Measurements from ENCODE around the gene TRIP4.

TRIP4 gene

DNA sequence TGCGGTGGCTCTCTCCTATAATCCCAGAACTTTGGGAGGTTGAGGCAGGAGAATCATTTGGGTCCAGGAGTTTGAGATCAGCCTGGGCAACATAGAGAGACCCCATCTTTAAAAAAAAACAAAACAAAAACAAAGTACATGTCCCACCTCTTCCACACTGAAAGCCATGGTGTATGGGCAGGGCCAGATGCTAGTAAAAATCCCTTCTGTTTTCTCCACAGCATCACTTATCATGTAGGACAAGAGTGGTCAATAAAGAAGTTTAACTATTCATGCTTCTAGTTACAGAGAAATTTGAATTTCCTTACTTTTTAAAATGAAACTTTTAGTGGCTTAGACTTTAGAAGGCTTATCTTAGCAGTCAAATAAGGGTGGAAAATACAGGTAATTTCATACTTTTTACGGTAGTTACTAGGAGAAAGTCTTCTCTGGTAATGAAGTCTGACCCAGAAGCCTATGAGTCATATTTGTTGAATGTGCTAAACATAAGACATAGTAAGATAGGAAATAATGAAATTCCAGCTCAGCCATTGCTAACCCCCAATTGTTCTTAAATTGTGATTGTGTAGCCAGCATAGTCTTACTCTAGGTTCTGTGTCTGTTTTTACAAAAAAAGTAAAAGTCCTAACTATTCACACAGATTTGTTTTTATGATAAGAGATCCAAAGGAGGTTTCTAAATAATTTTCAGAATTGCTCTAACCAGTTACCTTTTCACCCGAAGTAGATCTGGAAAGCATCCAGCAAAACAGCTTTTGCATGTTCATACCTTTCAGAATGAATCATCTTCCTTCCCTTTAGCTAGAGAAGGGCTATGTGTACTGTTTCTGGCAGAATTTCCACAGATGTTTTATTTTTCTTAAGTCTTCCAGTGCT, 56.3 kb downstream of the TRIP4 start:
- no peak overlapping the region for H3K23ac ChIP-seq (ENCODE audit: low read length)
- no peaks in the 10 kb centered on the region for H3K36me3 ChIP-seq (ENCODE audit: control insufficient read depth, insufficient read depth, low read length)
- H3K4me3 ChIP-seq (ENCODE audit: low read length), result no peak overlapping the region
- no peak overlapping the region for H3K9ac ChIP-seq (ENCODE audit: low read length)
- H2AK5ac ChIP-seq (ENCODE audit: low read length), result no peak overlapping the region
- H2BK15ac ChIP-seq (replicated peaks; ENCODE audit: low read depth), result no peak overlapping the region
- no peak overlapping the region for H3K27ac ChIP-seq (ENCODE audit: low read depth, low read length)
- H3K56ac ChIP-seq (ENCODE audit: low read length), result no peak overlapping the region
- no peak overlapping the region for H2BK120ac ChIP-seq (ENCODE audit: low read depth, low read length)
- no peak overlapping the region for H4K8ac ChIP-seq (ENCODE audit: low read depth, low read length)
- H3K27me3 ChIP-seq (ENCODE audit: insufficient read depth, low read length, poor library complexity), result no peaks in the 10 kb centered on the region
- no peaks in the 10 kb centered on the region for H3K79me1 ChIP-seq (ENCODE audit: low read length)
- no peak for DNase-seq
- WGBS (ENCODE audit: extremely low coverage, insufficient coverage, low lambda C conversion rate), result no CpG with 5 or more reads among the region's 3 CpGs
- no peak overlapping the region for H3K4ac ChIP-seq (ENCODE audit: low read depth, low read length)
- H3K4me1 ChIP-seq (ENCODE audit: control insufficient read depth, low read depth, low read length), result no peaks in the 10 kb centered on the region
- no peak overlapping the region for H3K4me2 ChIP-seq (ENCODE audit: low read length)
- H3K18ac ChIP-seq (ENCODE audit: low read length), result no peak overlapping the region
- H4K5ac ChIP-seq (ENCODE audit: low read length), result no peak overlapping the region
- no peaks in the 10 kb centered on the region for H3K79me2 ChIP-seq (ENCODE audit: control insufficient read depth, insufficient read depth, low read length)
- H2BK5ac ChIP-seq (ENCODE audit: low read length), result no peak overlapping the region

DNA sequence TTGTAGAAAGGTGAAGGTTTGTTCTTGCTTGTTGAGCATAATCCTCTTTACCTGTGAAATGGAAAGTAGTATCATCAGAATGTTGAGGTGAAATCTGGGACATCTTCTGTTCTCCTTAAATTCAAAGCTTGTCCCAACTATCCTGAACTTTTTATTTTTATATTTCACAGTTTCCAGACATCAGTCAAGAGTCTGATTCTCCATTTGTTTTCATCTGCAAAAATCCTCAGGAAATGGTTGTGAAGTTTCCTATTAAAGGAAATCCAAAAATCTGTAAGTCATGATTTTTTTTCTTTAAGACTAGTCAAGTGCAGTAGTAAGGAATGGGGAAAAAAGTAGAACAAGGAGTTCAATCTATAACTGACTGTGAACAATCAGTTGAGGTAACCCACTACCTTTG, 57.2 kb downstream of the TRIP4 start:
- Histone ChIP-seq H2AK5ac (ENCODE audit: low read length) (no peak overlapping the region), H3K4me2 (ENCODE audit: low read length) (no peak overlapping the region), H3K56ac (ENCODE audit: low read length) (no peak overlapping the region), H3K4me1 (ENCODE audit: control insufficient read depth, low read depth, low read length) (no peaks in the 10 kb centered on the region), H3K23ac (ENCODE audit: low read length) (no peak overlapping the region), H2BK5ac (ENCODE audit: low read length) (no peak overlapping the region), H3K36me3 (ENCODE audit: control insufficient read depth, insufficient read depth, low read length) (no peaks in the 10 kb centered on the region), H4K8ac (ENCODE audit: low read depth, low read length) (no peak overlapping the region), H2BK15ac (replicated peaks; ENCODE audit: low read depth) (no peak overlapping the region), H3K79me1 (ENCODE audit: low read length) (no peaks in the 10 kb centered on the region), H4K5ac (ENCODE audit: low read length) (no peak overlapping the region), H3K27me3 (ENCODE audit: insufficient read depth, low read length, poor library complexity) (no peaks in the 10 kb centered on the region), H3K27ac (ENCODE audit: low read depth, low read length) (no peak overlapping the region), H3K79me2 (ENCODE audit: control insufficient read depth, insufficient read depth, low read length) (no peaks in the 10 kb centered on the region), H3K18ac (ENCODE audit: low read length) (no peak overlapping the region), H3K4ac (ENCODE audit: low read depth, low read length) (no peak overlapping the region), H3K4me3 (ENCODE audit: low read length) (no peak overlapping the region), H3K9ac (ENCODE audit: low read length) (no peak overlapping the region), H2BK120ac (ENCODE audit: low read depth, low read length) (no peak overlapping the region)
- no peak for DNase-seq

DNA sequence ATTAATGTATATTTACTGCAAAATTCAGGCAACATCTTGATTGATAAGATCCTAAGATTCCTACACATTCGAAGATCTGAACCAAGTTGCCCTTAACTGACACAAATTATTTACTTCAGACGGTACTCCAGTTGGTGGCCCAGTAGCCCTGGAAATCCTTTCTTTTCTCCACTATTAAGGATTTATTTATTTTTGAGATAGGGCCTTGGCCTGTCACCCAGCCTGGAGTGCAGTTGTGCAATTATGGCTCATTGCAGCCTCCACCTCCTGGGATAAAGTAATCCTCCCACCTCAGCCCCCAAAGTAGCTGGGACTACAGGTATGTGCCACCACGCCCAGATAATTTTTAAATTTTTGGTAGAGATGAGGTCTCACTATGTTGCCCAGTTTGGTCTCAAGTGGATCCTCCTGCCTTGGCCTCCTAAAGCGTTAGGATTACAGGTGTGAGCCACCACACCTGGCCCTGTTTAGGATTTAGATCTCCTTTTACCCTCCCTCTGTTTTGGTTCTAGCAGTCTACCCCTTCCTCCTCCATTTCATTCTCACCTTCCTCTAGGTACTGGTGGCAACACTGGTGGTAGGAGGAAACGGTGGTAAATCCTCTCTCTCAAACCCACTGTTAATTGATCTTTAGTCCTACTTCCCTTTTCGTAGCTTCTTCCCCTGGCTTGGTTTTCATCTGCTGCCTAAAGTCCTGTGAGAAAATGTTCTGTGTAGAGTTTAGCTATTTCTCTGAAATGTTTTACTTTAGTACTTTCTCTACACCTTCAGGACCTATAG, 60.1 kb downstream of the TRIP4 start:
- Histone ChIP-seq H2AK5ac (ENCODE audit: low read length) (no peak overlapping the region), H3K27ac (ENCODE audit: low read depth, low read length) (no peak overlapping the region), H3K23ac (ENCODE audit: low read length) (no peak overlapping the region), H2BK5ac (ENCODE audit: low read length) (no peak overlapping the region), H4K8ac (ENCODE audit: low read depth, low read length) (no peak overlapping the region), H3K36me3 (ENCODE audit: control insufficient read depth, insufficient read depth, low read length) (no peaks in the 10 kb centered on the region), H3K79me2 (ENCODE audit: control insufficient read depth, insufficient read depth, low read length) (no peaks in the 10 kb centered on the region), H4K5ac (ENCODE audit: low read length) (no peak overlapping the region), H3K27me3 (ENCODE audit: insufficient read depth, low read length, poor library complexity) (no peaks in the 10 kb centered on the region), H3K18ac (ENCODE audit: low read length) (no peak overlapping the region), H3K4me3 (ENCODE audit: low read length) (no peak overlapping the region), H3K4ac (ENCODE audit: low read depth, low read length) (no peak overlapping the region), H3K79me1 (ENCODE audit: low read length) (no peaks in the 10 kb centered on the region), H3K9ac (ENCODE audit: low read length) (no peak overlapping the region), H3K4me1 (ENCODE audit: control insufficient read depth, low read depth, low read length) (no peaks in the 10 kb centered on the region), H3K4me2 (ENCODE audit: low read length) (no peak overlapping the region), H2BK15ac (replicated peaks; ENCODE audit: low read depth) (no peak overlapping the region), H3K56ac (ENCODE audit: low read length) (no peak overlapping the region), H2BK120ac (ENCODE audit: low read depth, low read length) (no peak overlapping the region)
- WGBS (ENCODE audit: extremely low coverage, insufficient coverage, low lambda C conversion rate), result no CpG with 5 or more reads among the region's 6 CpGs
- DNase-seq, result no peak

DNA sequence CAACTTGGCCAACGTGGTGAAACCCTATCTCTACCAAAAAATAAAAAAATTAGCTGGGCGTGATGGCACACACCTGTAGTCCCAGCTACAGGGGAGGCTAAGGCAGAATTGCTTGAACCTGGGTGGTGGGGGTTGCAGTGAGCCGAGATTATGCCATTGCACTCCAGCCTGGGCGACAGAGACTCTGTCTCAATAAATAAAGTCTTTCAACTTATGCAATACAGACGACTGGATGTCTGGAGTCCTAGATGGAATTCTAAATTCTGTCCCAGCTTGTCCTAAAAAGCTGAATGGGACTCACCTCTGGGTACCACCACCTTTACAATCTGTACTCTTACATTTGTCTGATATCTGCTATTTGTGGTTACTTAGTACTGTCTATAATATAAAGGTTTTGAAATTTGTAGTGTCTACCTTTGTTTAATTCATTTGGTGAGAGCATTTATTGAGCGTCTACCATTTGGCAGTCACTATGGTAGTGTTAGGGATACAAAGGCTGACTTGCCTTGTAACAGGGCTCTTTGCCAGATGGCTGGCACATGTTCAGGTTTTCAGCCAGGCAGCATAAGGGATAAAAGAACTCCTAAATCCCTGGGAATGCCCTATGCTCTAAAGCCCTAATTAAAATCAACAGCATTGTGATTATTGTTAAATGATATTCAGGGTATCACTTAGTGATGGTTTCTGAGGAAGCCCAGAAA, 65.5 kb downstream of the TRIP4 start:
- H2BK120ac ChIP-seq (ENCODE audit: low read depth, low read length), result no peak overlapping the region
- no peak overlapping the region for H3K4ac ChIP-seq (ENCODE audit: low read depth, low read length)
- no peak overlapping the region for H3K4me3 ChIP-seq (ENCODE audit: low read length)
- H2BK15ac ChIP-seq (replicated peaks; ENCODE audit: low read depth), result no peak overlapping the region
- no peak overlapping the region for H3K18ac ChIP-seq (ENCODE audit: low read length)
- H3K4me1 ChIP-seq (ENCODE audit: control insufficient read depth, low read depth, low read length), result peaks cover 4% of the 10 kb centered on the region
- no peaks in the 10 kb centered on the region for H3K79me1 ChIP-seq (ENCODE audit: low read length)
- no peak for DNase-seq
- no peak overlapping the region for H3K27ac ChIP-seq (ENCODE audit: low read depth, low read length)
- H3K9ac ChIP-seq (ENCODE audit: low read length), result no peak overlapping the region
- no CpG with 5 or more reads among the region's 6 CpGs for WGBS (ENCODE audit: extremely low coverage, insufficient coverage, low lambda C conversion rate)
- no peaks in the 10 kb centered on the region for H3K79me2 ChIP-seq (ENCODE audit: control insufficient read depth, insufficient read depth, low read length)
- no peaks in the 10 kb centered on the region for H3K27me3 ChIP-seq (ENCODE audit: insufficient read depth, low read length, poor library complexity)
- no peak overlapping the region for H3K4me2 ChIP-seq (ENCODE audit: low read length)
- no peak overlapping the region for H4K5ac ChIP-seq (ENCODE audit: low read length)
- H4K8ac ChIP-seq (ENCODE audit: low read depth, low read length), result no peak overlapping the region
- no peak overlapping the region for H2AK5ac ChIP-seq (ENCODE audit: low read length)
- H3K56ac ChIP-seq (ENCODE audit: low read length), result no peak overlapping the region
- H3K36me3 ChIP-seq (ENCODE audit: control insufficient read depth, insufficient read depth, low read length), result no peaks in the 10 kb centered on the region
- H3K23ac ChIP-seq (ENCODE audit: low read length), result no peak overlapping the region
- no peak overlapping the region for H2BK5ac ChIP-seq (ENCODE audit: low read length)

DNA sequence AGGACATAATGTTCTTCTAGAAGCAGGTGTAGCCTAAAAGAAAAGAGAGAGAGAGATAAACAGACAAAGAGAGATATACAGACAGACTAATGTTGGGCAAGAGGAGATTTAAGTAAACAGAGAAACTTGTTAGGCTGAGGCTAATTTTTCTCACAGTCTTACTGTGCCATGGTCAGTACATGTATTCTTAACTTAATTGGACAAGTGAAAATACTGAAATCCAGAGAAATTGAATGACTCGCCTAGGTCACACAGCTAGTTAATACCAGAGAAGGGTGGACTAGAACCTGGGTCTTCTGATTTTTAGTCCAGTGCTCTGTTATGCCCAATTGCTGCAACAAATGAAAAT, 66.0 kb downstream of the TRIP4 start:
- Histone ChIP-seq H3K27ac (ENCODE audit: low read depth, low read length) (no peak overlapping the region), H3K79me2 (ENCODE audit: control insufficient read depth, insufficient read depth, low read length) (no peaks in the 10 kb centered on the region), H3K36me3 (ENCODE audit: control insufficient read depth, insufficient read depth, low read length) (no peaks in the 10 kb centered on the region), H3K9ac (ENCODE audit: low read length) (no peak overlapping the region), H2BK5ac (ENCODE audit: low read length) (no peak overlapping the region), H4K8ac (ENCODE audit: low read depth, low read length) (no peak overlapping the region), H3K18ac (ENCODE audit: low read length) (peak overlapping the region; percentile 39), H2BK120ac (ENCODE audit: low read depth, low read length) (no peak overlapping the region), H4K5ac (ENCODE audit: low read length) (no peak overlapping the region), H2BK15ac (replicated peaks; ENCODE audit: low read depth) (no peak overlapping the region), H3K56ac (ENCODE audit: low read length) (no peak overlapping the region), H3K23ac (ENCODE audit: low read length) (no peak overlapping the region), H3K4me2 (ENCODE audit: low read length) (no peak overlapping the region), H3K4me3 (ENCODE audit: low read length) (no peak overlapping the region), H3K4ac (ENCODE audit: low read depth, low read length) (no peak overlapping the region), H2AK5ac (ENCODE audit: low read length) (no peak overlapping the region), H3K79me1 (ENCODE audit: low read length) (no peaks in the 10 kb centered on the region), H3K4me1 (ENCODE audit: control insufficient read depth, low read depth, low read length) (peaks cover 4% of the 10 kb centered on the region), H3K27me3 (ENCODE audit: insufficient read depth, low read length, poor library complexity) (no peaks in the 10 kb centered on the region)
- no CpG with 5 or more reads among the region's 1 CpG for WGBS (ENCODE audit: extremely low coverage, insufficient coverage, low lambda C conversion rate)
- DNase-seq, result no peak
